Smooth muscle cell (in vitro differentiated cells): ENCODE results near the gene PLOD1. TPM values are rescaled to one million over a fixed set of nuclear protein-coding genes. Genes with fewer than 3 reads are reported as not detected.

Experiments used
- DNase-seq: peaks from one replicate; lab custom pipeline; 2025; ENCODE audit not compliant: unreplicated experiment; lab: John Stamatoyannopoulos, UW
- H2AFZ ChIP-seq: fragments of 200-600 bp; sonication (generic); 2 replicates; pipeline ENCODE4 v1.6.0; 2016; ENCODE audit warnings: antibody characterized with exemption, low read depth, mild to moderate bottlenecking
- H3F3A ChIP-seq: fragments of 200-600 bp; sonication (generic); 2 replicates; pipeline ENCODE4 v1.6.0; 2017; ENCODE audit warnings: antibody characterized with exemption, low read depth
- H3K27ac ChIP-seq: fragments of 200-600 bp; sonication (generic); 2 replicates; pipeline ENCODE4 v1.5.1; 2016; ENCODE audit warnings: low read depth, mild to moderate bottlenecking
- H3K27me3 ChIP-seq: fragments of 200-600 bp; sonication (generic); 2 replicates; pipeline ENCODE4 v1.6.1; 2016; ENCODE audit warnings: low read depth, mild to moderate bottlenecking
- H3K36me3 ChIP-seq: fragments of 200-600 bp; sonication (generic); 2 replicates; pipeline ENCODE4 v1.5.1; 2016; ENCODE audit warnings: low read depth
- H3K4me1 ChIP-seq: fragments of 200-600 bp; sonication (generic); 2 replicates; pipeline ENCODE4 v1.5.1; 2016; ENCODE audit warnings: low read depth
- H3K4me2 ChIP-seq: fragments of 200-600 bp; sonication (generic); 2 replicates; pipeline ENCODE4 v1.6.0; 2016; ENCODE audit warnings: mild to moderate bottlenecking
- H3K4me3 ChIP-seq: fragments of 200-600 bp; sonication (generic); 2 replicates; pipeline ENCODE4 v1.5.1; 2016; ENCODE audit warnings: mild to moderate bottlenecking
- H3K79me2 ChIP-seq: fragments of 200-600 bp; sonication (generic); 2 replicates; pipeline ENCODE4 v1.6.0; 2016; ENCODE audit warnings: low read depth, mild to moderate bottlenecking
- H3K9ac ChIP-seq: fragments of 200-600 bp; sonication (generic); 2 replicates; pipeline ENCODE4 v1.6.0; 2016; ENCODE audit warnings: low read depth
- H3K9me3 ChIP-seq: fragments of 200-600 bp; sonication (generic); replicated peaks from 2 replicates; pipeline ENCODE4 v1.5.1; 2016; ENCODE audit warnings: low read depth
- H4K20me1 ChIP-seq: fragments of 200-600 bp; sonication (generic); 2 replicates; pipeline ENCODE4 v1.6.0; 2016; ENCODE audit warnings: low read depth
- WGBS: methylation state at CpG from one replicate; pipeline ENCODE4 v1.1.7; 2016; ENCODE audit warnings: low lambda C conversion rate; 5-methylcytosine and 5-hydroxymethylcytosine counted together
- polyA plus RNA-seq: library from polyadenylated mRNA; unstranded; fragments of >200 nt; fragmentation: Nextera tagmentation; extraction: Ambion mirVana; gene quantifications from 2 replicates; pipeline ENCODE4 v1.2.1, GENCODE V29; 2016
- total RNA-seq: library from RNA; depleted of rRNA; stranded (reverse); fragments of >200 nt; gene quantifications from 2 replicates; pipeline ENCODE4 v1.2.3, GENCODE V29; 2014
- TF ChIP-seq, protein P1 (sequence below): fragments of 200-600 bp; sonication (generic); IDR thresholded peaks from 2 replicates; pipeline ENCODE4 v1.5.1; 2017; ENCODE audit warnings: borderline replicate concordance, mild to moderate bottlenecking, antibody characterized with exemption; ENCODE audit not compliant: insufficient read depth, poor library complexity, severe bottlenecking

The PLOD1 gene
- total and polyA plus RNA-seq, 2 experiments from 2014 or later = 292 to 559 TPM

DNA sequence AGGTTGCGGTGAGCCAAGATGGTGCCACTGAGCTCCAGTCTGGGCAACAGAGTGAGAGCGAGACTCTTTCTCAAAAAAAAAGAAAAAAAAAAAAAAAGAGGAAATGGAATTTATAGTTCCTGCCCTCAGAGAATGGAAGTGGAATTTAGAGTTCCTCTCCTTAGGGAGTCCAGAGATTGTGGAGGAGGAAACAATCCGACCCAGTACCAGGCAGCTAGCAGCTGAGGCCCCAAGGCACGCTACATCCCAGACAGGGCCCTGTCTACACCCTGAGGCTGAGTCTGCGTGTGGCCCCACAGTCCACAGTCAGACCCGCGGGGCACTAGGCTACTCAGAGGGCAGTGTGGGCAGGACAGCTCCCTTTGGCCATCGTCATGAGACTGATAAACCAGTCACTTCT lies 43.8 kb downstream of the PLOD1 start:
- no peak for DNase-seq
- H3K4me3 ChIP-seq = no peak overlapping the region
- no peak overlapping the region for H2AFZ ChIP-seq
- H3K4me2 ChIP-seq = no peak overlapping the region
- H4K20me1 ChIP-seq = peaks cover 13% of the 10 kb centered on the region
- whole genome bisulfite sequencing = 91% methylated on average over 8 of the region's 8 CpGs
- H3K79me2 ChIP-seq = peaks cover 25% of the 10 kb centered on the region
- TF ChIP-seq, protein P1, sequence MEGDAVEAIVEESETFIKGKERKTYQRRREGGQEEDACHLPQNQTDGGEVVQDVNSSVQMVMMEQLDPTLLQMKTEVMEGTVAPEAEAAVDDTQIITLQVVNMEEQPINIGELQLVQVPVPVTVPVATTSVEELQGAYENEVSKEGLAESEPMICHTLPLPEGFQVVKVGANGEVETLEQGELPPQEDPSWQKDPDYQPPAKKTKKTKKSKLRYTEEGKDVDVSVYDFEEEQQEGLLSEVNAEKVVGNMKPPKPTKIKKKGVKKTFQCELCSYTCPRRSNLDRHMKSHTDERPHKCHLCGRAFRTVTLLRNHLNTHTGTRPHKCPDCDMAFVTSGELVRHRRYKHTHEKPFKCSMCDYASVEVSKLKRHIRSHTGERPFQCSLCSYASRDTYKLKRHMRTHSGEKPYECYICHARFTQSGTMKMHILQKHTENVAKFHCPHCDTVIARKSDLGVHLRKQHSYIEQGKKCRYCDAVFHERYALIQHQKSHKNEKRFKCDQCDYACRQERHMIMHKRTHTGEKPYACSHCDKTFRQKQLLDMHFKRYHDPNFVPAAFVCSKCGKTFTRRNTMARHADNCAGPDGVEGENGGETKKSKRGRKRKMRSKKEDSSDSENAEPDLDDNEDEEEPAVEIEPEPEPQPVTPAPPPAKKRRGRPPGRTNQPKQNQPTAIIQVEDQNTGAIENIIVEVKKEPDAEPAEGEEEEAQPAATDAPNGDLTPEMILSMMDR = no peak
- H3K27me3 ChIP-seq = no peaks in the 10 kb centered on the region
- H3K9ac ChIP-seq = no peak overlapping the region
- no peaks in the 10 kb centered on the region for H3K36me3 ChIP-seq
- H3F3A ChIP-seq = peaks cover 18% of the 10 kb centered on the region
- no peaks in the 10 kb centered on the region for H3K9me3 ChIP-seq
- peak overlapping the region; percentile 19 for H3K27ac ChIP-seq
- peaks cover 5% of the 10 kb centered on the region for H3K4me1 ChIP-seq

DNA sequence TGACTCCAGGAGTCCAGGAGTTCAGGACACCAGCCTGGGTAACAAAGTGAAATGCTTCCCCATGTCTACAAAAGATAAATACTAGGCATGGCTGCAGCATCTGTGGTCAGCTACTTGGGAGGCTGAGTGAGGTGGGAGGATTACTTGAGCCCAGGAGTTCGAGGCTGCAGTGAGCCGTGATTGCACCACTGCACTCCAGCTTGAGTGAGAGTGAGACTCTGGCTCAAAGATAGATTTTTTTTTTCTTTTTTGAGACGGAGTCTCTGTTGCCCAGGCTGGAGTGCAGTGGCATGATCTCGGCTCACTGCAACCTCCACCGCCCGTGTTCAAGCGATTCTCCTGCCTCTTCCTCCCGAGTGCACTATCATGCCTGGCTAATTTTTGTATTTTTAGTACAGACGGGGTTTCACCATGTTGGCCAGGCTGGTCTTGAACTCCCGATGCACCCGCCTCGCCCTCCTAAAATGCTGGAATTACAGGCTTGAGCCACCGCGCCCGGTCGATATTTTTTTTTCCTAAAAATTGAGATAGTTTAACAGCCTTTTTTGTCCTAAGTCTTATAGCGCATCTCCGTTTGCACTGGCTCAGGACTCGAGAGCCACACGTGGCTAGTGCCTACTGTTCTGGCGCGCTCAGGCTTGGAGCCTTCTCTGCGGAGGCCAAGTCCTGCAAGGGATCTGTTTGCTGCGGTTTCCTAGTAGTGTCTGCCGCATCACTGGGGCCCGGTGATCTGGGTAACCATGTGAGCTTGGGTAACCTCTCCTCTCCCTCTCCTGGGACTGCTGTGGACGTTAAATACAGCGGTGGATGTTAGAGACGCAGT lies 44.7 kb downstream of the PLOD1 start:
- H3K4me3 ChIP-seq = peak overlapping the region; percentile 78
- H3K79me2 ChIP-seq = peaks cover 29% of the 10 kb centered on the region
- H2AFZ ChIP-seq = no peak overlapping the region
- H3K9ac ChIP-seq = no peak overlapping the region
- TF ChIP-seq, protein P1 = no peak
- no peak for DNase-seq
- H3K27ac ChIP-seq = peak overlapping the region; percentile 98
- H3K4me1 ChIP-seq = peaks cover 5% of the 10 kb centered on the region
- no peaks in the 10 kb centered on the region for H3K27me3 ChIP-seq
- 55% methylated on average over 28 of the region's 29 CpGs for WGBS
- peaks cover 22% of the 10 kb centered on the region for H4K20me1 ChIP-seq
- peaks cover 18% of the 10 kb centered on the region for H3F3A ChIP-seq
- no peaks in the 10 kb centered on the region for H3K36me3 ChIP-seq
- H3K9me3 ChIP-seq = no peaks in the 10 kb centered on the region
- peak overlapping the region; percentile 95 for H3K4me2 ChIP-seq

DNA sequence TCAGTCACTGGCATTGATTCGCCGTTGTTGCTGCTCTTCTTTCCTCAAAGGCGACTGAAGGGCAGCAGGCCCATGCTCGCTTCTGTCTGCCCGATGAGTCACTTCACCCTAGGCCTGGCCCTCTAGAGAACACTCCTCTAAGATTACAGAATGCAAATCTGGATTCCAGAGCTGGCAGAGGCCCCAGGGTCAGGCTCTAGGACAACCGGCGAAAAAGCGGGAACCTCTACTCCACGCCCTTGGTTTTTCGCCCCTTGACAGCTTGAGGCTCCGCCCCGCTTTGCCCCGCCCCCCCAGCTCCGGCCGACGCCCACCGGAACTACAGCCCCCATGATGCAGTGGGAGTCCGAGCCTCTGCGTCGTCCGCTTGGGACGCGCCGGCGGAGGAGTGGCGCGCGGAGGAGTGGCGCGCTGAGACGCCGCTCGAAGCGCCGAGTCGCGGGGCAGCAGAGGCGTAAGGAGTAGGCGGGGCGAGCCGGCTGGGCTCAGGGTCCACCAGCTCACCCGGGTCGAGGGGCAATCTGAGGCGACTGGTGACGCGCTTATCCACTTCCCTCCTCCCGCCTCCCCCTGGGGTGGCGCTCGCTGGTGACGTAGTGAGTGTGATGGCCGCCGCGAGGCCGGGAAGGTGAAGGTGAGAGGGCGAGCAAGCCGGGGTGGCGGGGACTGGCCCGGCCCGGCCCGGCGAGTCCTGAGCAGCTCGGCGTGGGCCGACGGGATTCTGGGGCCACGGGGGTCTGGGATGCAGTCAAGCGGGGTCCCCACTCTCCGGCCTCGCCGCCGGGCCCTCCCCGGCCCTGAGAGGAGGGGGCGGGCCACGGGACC lies 45.5 kb downstream of the PLOD1 start, which contains the start of gene MFN2:
TSS of gene MFN2 (plus strand) at position 594 of the 825 bp plus-strand sequence. CDS start 8,725 bp downstream, outside the sequence.
- H4K20me1 ChIP-seq = peaks cover 30% of the 10 kb centered on the region
- 1% methylated on average over 50 of the region's 74 CpGs for WGBS
- H3K4me3 ChIP-seq = peak within 1 kb of the TSS; percentile 78
- peaks cover 18% of the 10 kb centered on the region for H3F3A ChIP-seq
- H3K27ac ChIP-seq = peak within 1 kb of the TSS; percentile 98
- peak within 1 kb of the TSS; percentile 95 for H3K4me2 ChIP-seq
- H3K27me3 ChIP-seq = no peaks in the 10 kb centered on the region
- H3K79me2 ChIP-seq = peaks cover 33% of the 10 kb centered on the region
- H3K9me3 ChIP-seq = no peaks in the 10 kb centered on the region
- peaks cover 5% of the 10 kb centered on the region for H3K4me1 ChIP-seq
- H3K9ac ChIP-seq = peak within 1 kb of the TSS; percentile 95
- H2AFZ ChIP-seq = peak within 1 kb of the TSS; percentile 49
- H3K36me3 ChIP-seq = no peaks in the 10 kb centered on the region
- DNase-seq = peak; percentile 99
- TF ChIP-seq, protein P1 = no peak
